Measurements from ENCODE around the gene ZNF791.
A peak's percentile ranks its signal among the peaks of the same experiment; 100 is the strongest.
"Not testable (repeated sequence)": the region's sequence is repeated elsewhere in the genome, so short reads cannot be mapped to it uniquely, and the experiment has no call there.

Gene ZNF791

DNA sequence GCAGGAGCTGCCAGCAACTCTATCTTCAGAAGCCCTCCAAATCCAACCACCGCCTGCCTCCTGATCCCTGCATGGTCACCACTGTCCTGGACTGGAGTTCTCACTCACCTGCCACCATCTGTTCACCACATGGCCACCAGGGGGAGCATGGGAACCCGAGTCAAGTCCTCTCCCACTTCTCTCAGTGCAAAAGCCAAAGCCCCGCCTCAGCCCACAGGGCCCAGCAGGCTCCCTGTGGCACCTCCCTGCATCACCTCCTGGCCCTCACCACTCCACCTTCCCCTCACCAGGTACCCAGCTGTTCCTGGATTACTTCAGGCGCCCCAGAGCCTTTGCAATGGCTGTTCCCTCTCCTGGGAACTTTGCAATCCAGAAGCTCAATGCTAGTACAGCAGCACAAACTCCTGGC, 65.7 kb downstream of the ZNF791 start:
- Histone ChIP-seq H3K27me3 (ENCODE audit: low read length) (no peaks in the 10 kb centered on the region), H4K20me1 (ENCODE audit: low read depth, low read length) (peaks cover 3% of the 10 kb centered on the region; the same call in 1 of the 2 replicates), H3K9me3 (ENCODE audit: insufficient read depth, low read length) (no peaks in the 10 kb centered on the region), H3K4me2 (ENCODE audit: low read depth, low read length, poor library complexity, severe bottlenecking) (no peak overlapping the region), H3K27ac (ENCODE audit: low read depth, low read length) (no peak overlapping the region), H2AFZ (ENCODE audit: low read depth, low read length, severe bottlenecking) (no peak overlapping the region), H3K79me2 (ENCODE audit: insufficient read depth, low read length) (peaks cover 16% of the 10 kb centered on the region), H3K4me3 (ENCODE audit: insufficient read depth, low read length, poor library complexity, severe bottlenecking) (no peak overlapping the region), H3K36me3 (ENCODE audit: low read length) (no peaks in the 10 kb centered on the region; the same call in 1 of the 2 replicates), H3K9me2 (replicated peaks; ENCODE audit: insufficient read depth, low read length) (no peaks in the 10 kb centered on the region), H3F3A (ENCODE audit: insufficient read depth) (peaks cover 11% of the 10 kb centered on the region), H3K9ac (ENCODE audit: low read length) (no peak overlapping the region)
- TF ChIP-seq EZH2phosphoT487 (conservative IDR thresholded peaks at IDR 0.05; ENCODE audit: low read length), result no peak
- TF ChIP-seq, protein P1, sequence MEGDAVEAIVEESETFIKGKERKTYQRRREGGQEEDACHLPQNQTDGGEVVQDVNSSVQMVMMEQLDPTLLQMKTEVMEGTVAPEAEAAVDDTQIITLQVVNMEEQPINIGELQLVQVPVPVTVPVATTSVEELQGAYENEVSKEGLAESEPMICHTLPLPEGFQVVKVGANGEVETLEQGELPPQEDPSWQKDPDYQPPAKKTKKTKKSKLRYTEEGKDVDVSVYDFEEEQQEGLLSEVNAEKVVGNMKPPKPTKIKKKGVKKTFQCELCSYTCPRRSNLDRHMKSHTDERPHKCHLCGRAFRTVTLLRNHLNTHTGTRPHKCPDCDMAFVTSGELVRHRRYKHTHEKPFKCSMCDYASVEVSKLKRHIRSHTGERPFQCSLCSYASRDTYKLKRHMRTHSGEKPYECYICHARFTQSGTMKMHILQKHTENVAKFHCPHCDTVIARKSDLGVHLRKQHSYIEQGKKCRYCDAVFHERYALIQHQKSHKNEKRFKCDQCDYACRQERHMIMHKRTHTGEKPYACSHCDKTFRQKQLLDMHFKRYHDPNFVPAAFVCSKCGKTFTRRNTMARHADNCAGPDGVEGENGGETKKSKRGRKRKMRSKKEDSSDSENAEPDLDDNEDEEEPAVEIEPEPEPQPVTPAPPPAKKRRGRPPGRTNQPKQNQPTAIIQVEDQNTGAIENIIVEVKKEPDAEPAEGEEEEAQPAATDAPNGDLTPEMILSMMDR (IDR thresholded peaks at IDR 0.05; ENCODE audit: insufficient read depth, low read length, poor library complexity, severe bottlenecking), result peak; percentile 82

- H3K9ac ChIP-seq (ENCODE audit: low read length), result no peak overlapping the region
- peaks cover 3% of the 10 kb centered on the region; the same call in 1 of the 2 replicates for H4K20me1 ChIP-seq (ENCODE audit: low read depth, low read length)
- TF ChIP-seq EZH2phosphoT487 (conservative IDR thresholded peaks at IDR 0.05; ENCODE audit: low read length), result no peak
- TF ChIP-seq, protein P1 (IDR thresholded peaks at IDR 0.05; ENCODE audit: insufficient read depth, low read length, poor library complexity, severe bottlenecking), result no peak
- H3F3A ChIP-seq (ENCODE audit: insufficient read depth), result peaks cover 14% of the 10 kb centered on the region
- H2AFZ ChIP-seq (ENCODE audit: low read depth, low read length, severe bottlenecking), result no peak overlapping the region
- H3K9me2 ChIP-seq (replicated peaks; ENCODE audit: insufficient read depth, low read length), result no peaks in the 10 kb centered on the region
- H3K27me3 ChIP-seq (ENCODE audit: low read length), result no peaks in the 10 kb centered on the region
- H3K4me2 ChIP-seq (ENCODE audit: low read depth, low read length, poor library complexity, severe bottlenecking), result no peak overlapping the region
- peaks cover 16% of the 10 kb centered on the region for H3K79me2 ChIP-seq (ENCODE audit: insufficient read depth, low read length)
- H3K36me3 ChIP-seq (ENCODE audit: low read length), result no peaks in the 10 kb centered on the region; the same call in 1 of the 2 replicates
- H3K9me3 ChIP-seq (ENCODE audit: insufficient read depth, low read length), result no peaks in the 10 kb centered on the region
- H3K4me3 ChIP-seq (ENCODE audit: insufficient read depth, low read length, poor library complexity, severe bottlenecking), result no peak overlapping the region
- H3K27ac ChIP-seq (ENCODE audit: low read depth, low read length), result no peak overlapping the region
Measured at GRCh38 chr19:12676928-12677327, 66.2 kb downstream of the ZNF791 start.

- H2AFZ ChIP-seq (ENCODE audit: low read depth, low read length, severe bottlenecking); H3K9me3 ChIP-seq (ENCODE audit: insufficient read depth, low read length); H3K36me3 ChIP-seq (ENCODE audit: low read length); H3K27me3 ChIP-seq (ENCODE audit: low read length); H3K4me3 ChIP-seq (ENCODE audit: insufficient read depth, low read length, poor library complexity, severe bottlenecking); H3K9ac ChIP-seq (ENCODE audit: low read length); H3K27ac ChIP-seq (ENCODE audit: low read depth, low read length); H3K4me2 ChIP-seq (ENCODE audit: low read depth, low read length, poor library complexity, severe bottlenecking); H4K20me1 ChIP-seq (ENCODE audit: low read depth, low read length); H3K9me2 ChIP-seq (replicated peaks; ENCODE audit: insufficient read depth, low read length): not testable (repeated sequence)
- Histone ChIP-seq H3K79me2 (ENCODE audit: insufficient read depth, low read length) (peaks cover 16% of the 10 kb centered on the region), H3F3A (ENCODE audit: insufficient read depth) (peaks cover 18% of the 10 kb centered on the region)
Measured at GRCh38 chr19:12678039-12678438, 67.3 kb downstream of the ZNF791 start.

DNA sequence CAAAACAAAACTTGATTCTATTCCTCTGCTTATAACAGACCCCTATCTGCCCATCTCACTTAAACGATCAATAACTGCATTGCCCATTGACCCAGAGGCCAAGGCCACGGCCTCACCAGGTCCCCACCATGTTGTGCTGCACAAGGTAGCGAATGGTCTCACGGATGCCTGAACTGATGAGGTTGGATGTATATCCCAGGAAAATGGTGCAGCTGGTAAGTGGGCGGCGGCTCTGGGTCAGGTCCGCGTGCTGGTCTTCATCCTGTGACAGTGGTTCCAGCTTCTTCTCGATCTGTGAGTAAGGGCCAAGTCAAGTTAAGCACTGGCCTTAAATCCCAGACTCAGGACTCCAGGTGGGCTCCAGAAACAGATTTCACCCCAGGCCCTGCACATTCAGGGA, 69.3 kb downstream of the ZNF791 start:
- TF ChIP-seq, protein P1 (IDR thresholded peaks at IDR 0.05; ENCODE audit: insufficient read depth, low read length, poor library complexity, severe bottlenecking), result no peak
- no peak for TF ChIP-seq EZH2phosphoT487 (conservative IDR thresholded peaks at IDR 0.05; ENCODE audit: low read length)
- H3F3A ChIP-seq (ENCODE audit: insufficient read depth), result peaks cover 18% of the 10 kb centered on the region
- H3K79me2 ChIP-seq (ENCODE audit: insufficient read depth, low read length), result peaks cover 16% of the 10 kb centered on the region
- no peaks in the 10 kb centered on the region for H3K27me3 ChIP-seq (ENCODE audit: low read length)
- no peak overlapping the region for H3K27ac ChIP-seq (ENCODE audit: low read depth, low read length)
- H4K20me1 ChIP-seq (ENCODE audit: low read depth, low read length), result peaks cover 3% of the 10 kb centered on the region; the same call in 1 of the 2 replicates
- H3K9me2 ChIP-seq (replicated peaks; ENCODE audit: insufficient read depth, low read length), result no peaks in the 10 kb centered on the region
- H3K36me3 ChIP-seq (ENCODE audit: low read length), result no peaks in the 10 kb centered on the region; the same call in 1 of the 2 replicates
- no peak overlapping the region for H3K9ac ChIP-seq (ENCODE audit: low read length)
- H3K4me2 ChIP-seq (ENCODE audit: low read depth, low read length, poor library complexity, severe bottlenecking), result no peak overlapping the region
- no peaks in the 10 kb centered on the region for H3K9me3 ChIP-seq (ENCODE audit: insufficient read depth, low read length)
- H3K4me3 ChIP-seq (ENCODE audit: insufficient read depth, low read length, poor library complexity, severe bottlenecking), result no peak overlapping the region
- no peak overlapping the region for H2AFZ ChIP-seq (ENCODE audit: low read depth, low read length, severe bottlenecking)

Measured in SU-DHL-6 (cell line).